HG03103 (cell line): ENCODE data around the gene LMNA.
A peak's percentile ranks its signal among the peaks of the same experiment; 100 is the strongest.

ENCODE experiments used
- ATAC-seq: cut with Tn5 transposase; IDR thresholded peaks from one replicate; pipeline ENCODE4 v1.9.1; 2021; ENCODE audit warnings: low read depth; ENCODE audit not compliant: unreplicated experiment

Gene LMNA

GRCh38 chr1:156135930-156136871, 21.7 kb downstream of the LMNA start:
- no peak for ATAC-seq

- ATAC-seq = no peak
Observed at GRCh38 chr1:156136970-156137483, 22.5 kb downstream of the LMNA start.

DNA sequence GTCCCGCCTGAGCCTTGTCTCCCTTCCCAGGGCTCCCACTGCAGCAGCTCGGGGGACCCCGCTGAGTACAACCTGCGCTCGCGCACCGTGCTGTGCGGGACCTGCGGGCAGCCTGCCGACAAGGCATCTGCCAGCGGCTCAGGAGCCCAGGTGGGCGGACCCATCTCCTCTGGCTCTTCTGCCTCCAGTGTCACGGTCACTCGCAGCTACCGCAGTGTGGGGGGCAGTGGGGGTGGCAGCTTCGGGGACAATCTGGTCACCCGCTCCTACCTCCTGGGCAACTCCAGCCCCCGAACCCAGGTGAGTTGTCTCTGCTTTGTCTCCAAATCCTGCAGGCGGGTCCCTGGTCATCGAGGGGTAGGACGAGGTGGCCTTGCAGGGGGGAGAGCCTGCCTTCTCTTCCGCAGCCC, 24.0 kb downstream of the LMNA start:
- no peak for ATAC-seq

DNA sequence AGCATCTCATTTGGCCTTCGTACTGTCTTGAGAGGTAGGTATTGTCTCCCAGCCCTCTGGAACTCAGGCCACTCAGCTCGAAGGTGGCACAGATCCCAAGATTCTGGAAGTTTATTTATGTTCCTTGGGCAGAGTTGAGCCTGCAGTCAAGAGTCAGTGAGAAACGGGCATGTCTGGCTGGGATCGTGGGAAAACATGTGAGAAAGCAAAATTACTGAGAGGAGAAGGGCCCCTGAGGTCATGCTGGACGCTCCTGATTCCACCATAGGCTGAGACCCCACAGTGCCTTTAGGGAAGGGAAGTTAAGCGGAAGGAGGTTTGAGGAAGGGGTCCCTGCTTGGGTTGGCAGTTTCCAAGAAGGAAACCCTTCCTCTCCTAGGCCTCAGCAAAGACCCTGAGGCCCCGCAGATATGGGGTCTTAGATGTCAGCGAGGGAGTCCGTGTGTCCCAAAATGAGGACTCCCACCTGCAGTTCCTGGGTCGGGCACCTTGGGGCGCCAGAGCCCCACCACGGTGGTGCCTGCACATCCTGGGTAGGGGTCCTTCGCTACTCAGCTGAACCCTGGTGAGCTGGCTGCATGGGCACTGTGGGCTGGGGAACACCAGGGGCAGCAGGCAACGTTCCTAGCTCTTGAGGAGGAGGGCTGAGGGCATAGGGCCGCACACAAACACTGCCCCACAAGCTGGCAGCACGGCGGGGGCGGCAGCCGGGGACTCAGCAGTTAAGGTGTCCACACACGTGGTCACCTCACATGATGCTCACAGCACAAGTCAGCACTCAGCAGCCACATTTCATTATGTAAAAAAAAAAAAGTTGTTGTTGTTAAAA, 26.6 kb downstream of the LMNA start:
- no peak for ATAC-seq

GRCh38 chr1:156143765-156144489, 29.4 kb downstream of the LMNA start:
- ATAC-seq = no peak

DNA sequence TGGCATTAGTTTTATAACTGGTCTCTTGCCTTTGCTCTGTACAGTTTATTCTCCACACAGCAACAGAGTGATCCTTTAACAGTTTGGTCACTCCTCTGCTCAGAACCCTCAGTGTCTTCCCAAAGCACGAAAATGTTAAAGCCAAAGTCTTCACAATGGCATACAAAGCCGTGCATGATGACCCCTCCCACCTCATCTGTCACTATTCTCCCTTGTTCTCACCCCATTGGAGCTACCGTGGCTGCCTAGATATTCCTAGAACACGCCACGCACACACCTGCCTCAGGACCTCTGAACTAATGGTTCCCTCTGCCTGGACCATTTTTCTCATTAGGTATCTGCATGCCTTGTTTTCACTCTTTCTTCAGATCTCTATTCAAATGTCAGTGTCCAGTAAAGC, 30.2 kb downstream of the LMNA start:
- ATAC-seq = no peak

GRCh38 chr1:156145650-156146019, 31.1 kb downstream of the LMNA start:
- no peak for ATAC-seq

GRCh38 chr1:156146020-156146768, 31.7 kb downstream of the LMNA start:
- ATAC-seq = no peak

GRCh38 chr1:156146769-156147405, 32.4 kb downstream of the LMNA start:
- no peak for ATAC-seq

GRCh38 chr1:156148216-156148615, 33.7 kb downstream of the LMNA start:
- ATAC-seq = no peak

DNA sequence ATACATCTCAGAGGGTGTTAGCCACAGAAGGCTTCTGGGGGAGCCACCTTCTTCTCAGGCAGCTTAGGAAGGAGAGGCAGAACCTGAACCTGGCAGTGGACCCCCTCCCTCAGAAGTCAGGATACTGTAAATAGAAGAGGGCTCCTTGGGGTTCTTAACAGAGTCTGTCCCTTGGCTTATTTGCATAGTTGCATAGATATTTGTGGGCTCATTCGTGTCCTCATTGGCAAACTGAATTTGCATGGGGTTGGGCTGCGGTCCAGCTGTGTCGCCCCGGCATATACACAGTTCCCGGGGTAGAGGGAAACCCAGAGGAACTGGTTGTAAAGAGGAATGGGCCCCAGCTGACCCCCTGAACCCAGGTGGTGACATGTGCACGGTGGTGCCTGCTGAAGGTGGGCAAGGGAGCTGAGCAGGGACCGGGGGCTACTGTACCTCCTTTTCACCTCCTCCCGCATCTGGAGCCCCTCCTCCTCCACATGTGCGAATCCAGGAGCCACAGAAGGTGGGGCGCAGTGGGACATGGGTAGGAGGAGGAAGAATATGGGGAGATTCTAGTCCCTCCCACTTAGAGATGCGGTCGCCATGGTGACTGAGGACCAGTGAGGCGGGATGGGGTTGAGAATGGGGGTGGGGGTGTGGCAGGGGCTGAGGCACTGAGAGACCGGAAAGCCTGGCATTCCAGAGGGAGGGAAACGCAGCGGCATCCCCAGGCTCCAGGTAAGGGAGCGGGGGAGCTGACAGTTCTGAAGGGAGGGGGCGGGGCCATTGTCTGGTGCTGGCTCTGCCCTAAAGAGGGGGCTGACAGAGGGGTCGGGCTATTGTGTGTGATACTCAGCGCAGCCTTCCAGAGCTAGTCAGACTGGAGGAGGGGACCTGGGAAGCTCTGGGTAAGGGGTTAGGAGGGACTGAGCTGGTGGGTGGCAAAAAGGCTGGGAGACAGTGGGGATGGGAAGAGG, 35.1 kb downstream of the LMNA start:
- peak; percentile 42 for ATAC-seq

DNA sequence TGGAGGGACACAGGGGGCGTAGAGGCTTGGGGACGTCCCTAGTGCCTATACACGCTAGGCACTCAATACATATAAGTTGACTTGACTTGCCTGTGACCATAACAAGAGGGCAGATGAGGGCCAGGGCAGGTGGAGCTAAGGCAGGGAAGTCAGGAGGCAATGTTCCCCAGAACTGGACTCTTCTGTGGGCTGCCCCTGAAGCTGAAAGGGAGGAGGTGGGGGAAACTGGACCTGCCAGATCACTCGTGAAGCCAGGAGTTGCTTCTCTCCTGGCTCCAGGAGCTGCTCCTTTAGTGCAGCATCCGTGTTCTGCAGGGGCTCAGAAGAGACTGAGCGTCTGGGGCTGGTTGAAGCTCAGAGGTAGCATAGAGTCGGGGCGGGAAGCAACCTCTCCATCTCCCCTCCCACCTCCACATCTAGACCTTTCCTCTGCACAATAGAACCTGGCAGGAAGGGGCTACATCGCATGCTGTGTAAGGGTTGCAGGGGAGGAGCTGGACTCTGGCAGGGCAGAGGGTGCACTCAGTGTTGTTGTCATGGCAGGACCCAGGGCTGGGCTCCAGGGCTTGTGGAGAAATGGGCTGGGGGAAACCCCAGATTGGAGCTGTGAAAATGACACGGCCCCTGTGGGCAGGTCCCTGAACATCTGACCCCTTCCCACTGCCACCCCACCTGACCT, 36.0 kb downstream of the LMNA start:
- no peak for ATAC-seq

DNA sequence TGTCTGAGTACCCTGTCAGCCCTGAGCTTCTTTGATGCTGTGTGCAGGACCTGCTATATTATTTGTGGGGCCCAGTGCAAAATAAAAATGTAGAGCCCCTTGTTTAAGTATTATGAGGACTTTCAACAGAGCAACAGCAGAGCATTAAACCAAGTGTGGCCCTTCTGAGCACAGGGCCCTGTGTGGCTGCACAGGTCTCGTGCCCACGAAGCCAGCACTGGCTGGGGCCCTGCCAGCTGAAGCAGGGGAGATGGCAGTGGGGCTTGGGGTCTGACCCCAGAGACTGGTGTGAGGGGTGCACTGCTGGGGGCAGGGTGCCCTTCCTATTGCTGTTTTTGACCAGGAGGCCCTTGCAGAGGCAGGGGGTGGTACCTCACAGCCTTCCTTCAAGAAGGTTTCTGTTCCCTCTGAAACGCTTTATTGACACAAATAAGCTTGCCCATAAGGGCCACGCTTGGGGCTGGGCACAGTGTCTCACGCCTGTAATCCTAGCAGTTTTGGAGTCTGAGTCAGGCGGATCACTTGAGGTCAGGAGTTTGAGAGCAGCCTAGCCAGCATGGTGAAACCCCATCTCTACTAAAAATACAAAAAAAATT, 36.7 kb downstream of the LMNA start:
- ATAC-seq = no peak

DNA sequence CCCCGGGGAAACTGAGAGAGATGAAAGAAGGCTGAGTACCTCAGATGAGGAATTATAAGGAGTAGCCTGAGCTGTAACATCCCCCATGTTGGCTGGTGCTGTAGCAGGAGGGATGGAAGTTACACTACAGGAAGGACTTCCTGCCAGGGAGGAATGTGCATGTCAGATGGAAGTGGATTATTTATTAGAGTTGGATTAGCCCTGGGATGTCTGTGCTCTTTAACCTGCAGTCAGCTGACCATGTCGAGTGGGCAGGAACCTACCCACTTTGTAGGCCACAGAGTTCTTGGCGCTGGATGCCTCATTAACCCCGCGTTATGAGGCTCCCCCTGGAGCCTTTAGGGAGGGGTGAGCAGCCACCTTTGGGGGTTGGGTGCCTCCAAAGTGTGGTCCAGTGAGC, 38.1 kb downstream of the LMNA start:
- no peak for ATAC-seq

GRCh38 chr1:156153362-156153761, 38.9 kb downstream of the LMNA start, which contains the start of gene SEMA4A:
Gene SEMA4A (plus strand): TSS chr1:156153585. CDS start chr1:156154579, 994 bp downstream.
- no peak for ATAC-seq

GRCh38 chr1:156154317-156154749, 39.8 kb downstream of the LMNA start:
- ATAC-seq = no peak

DNA sequence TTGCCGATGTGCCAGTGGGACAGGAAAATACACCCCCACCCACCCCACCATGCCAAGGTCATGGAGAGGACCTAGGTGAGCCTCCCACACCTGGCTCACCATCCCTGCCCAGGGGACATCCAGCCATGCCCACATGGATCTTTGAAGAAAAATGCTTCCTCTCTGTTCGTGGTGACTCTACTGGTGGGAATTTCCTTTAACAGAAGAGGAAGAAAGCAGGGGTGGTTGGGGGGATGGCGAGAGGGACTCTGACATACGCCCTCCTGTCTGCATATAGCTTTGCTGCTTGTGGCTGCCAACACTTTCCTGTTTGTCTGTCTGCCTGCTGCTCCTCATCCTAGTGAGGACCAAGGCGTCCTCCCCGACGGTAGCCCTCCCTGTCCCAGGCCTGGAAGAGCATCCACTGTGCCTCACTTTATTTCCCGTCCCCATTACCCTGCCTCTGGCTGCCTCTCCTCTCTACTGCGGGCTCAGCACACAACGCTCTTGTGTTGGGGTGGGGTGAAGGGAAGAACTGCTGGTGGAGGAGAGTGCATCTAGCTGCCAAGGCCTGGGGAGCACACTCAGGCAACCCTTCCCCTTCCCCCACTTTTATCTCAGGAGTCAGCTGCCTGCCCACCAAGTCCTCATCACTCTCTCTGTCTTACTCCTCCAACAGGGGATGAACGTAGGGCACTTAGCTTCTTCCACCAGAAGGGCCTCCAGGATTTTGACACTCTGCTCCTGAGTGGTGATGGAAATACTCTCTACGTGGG, 41.4 kb downstream of the LMNA start:
- ATAC-seq = no peak
